CD4-positive, CD25-positive, alpha-beta regulatory T cell (primary cell): Measurements from ENCODE around the gene TMEM259. TPM values are rescaled to one million over a fixed set of nuclear protein-coding genes. Genes with fewer than 3 reads are reported as not detected.

Experiments
- ATAC-seq, 2 donors: fragments of 150-1000 bp; cut with Tn5 transposase; one replicate each; pipeline ENCODE4 v1.10.0; 2021; ENCODE audit warnings: low read depth in 2 of 2, moderate number of reproducible peaks in 2 of 2, moderate library complexity in 1 of 2
- DNase-seq, 3 donors: peaks; one replicate each; pipeline versions ENCODE4 v3.0.0 to v3.0.0-alpha.2; 2012 to 2022; ENCODE audit warnings: mixed read lengths in 1 of 3
- H3K27ac ChIP-seq: one replicate; pipeline ENCODE4 v1.7.0; 2013; ENCODE audit warnings: mild to moderate bottlenecking, low read length; ENCODE audit not compliant: insufficient read depth, poor library complexity, severe bottlenecking
- H3K27me3 ChIP-seq: one replicate; pipeline ENCODE4 v1.7.0; 2013; ENCODE audit warnings: low read length; ENCODE audit not compliant: control insufficient read depth, insufficient read depth
- H3K36me3 ChIP-seq: one replicate; pipeline ENCODE4 v1.7.0; 2013; ENCODE audit warnings: mild to moderate bottlenecking, low read length, moderate library complexity; ENCODE audit not compliant: control insufficient read depth, insufficient read depth
- H3K4me1 ChIP-seq: 2 replicates; pipeline ENCODE4 v1.7.0; 2013; ENCODE audit warnings: mild to moderate bottlenecking, low read length; ENCODE audit not compliant: insufficient read depth, control insufficient read depth, poor library complexity, severe bottlenecking
- H3K4me3 ChIP-seq: one replicate; pipeline ENCODE4 v1.7.0; 2013; ENCODE audit warnings: low read depth, mild to moderate bottlenecking, low read length, moderate library complexity
- H3K9me3 ChIP-seq, 2 experiments: 1 replicate in 1 of 2; 2 replicates in 1 of 2; pipeline ENCODE4 v1.7.0; 2013; ENCODE audit warnings: low read length in 2 of 2, mild to moderate bottlenecking in 1 of 2, moderate library complexity in 1 of 2; ENCODE audit not compliant: control insufficient read depth in 2 of 2
- H3K27ac Mint-ChIP-seq, 3 donors: one replicate each; pipeline ENCODE4 v1.8.0; 2020 to 2022; ENCODE audit warnings: mild to moderate bottlenecking in 3 of 3, mixed read lengths in 3 of 3, moderate library complexity in 2 of 3
- H3K27me3 Mint-ChIP-seq: one replicate; pipeline ENCODE4 v1.8.0; 2022; ENCODE audit warnings: mild to moderate bottlenecking, mixed read lengths
- H3K36me3 Mint-ChIP-seq: one replicate; pipeline ENCODE4 v1.8.0; 2020; ENCODE audit warnings: mixed read lengths
- H3K4me1 Mint-ChIP-seq, 4 donors: one replicate each; pipeline ENCODE4 v1.8.0; 2020 to 2022; ENCODE audit warnings: mixed read lengths in 4 of 4, mild to moderate bottlenecking in 1 of 4
- H3K4me3 Mint-ChIP-seq, 4 donors: one replicate each; pipeline ENCODE4 v1.8.0; 2020 to 2022; ENCODE audit warnings: mild to moderate bottlenecking in 4 of 4, mixed read lengths in 4 of 4, moderate library complexity in 3 of 4
- H3K9me3 Mint-ChIP-seq, 7 donors: one replicate each; pipeline ENCODE4 v1.8.0; 2020 to 2022; ENCODE audit warnings: mixed read lengths in 7 of 7, mild to moderate bottlenecking in 3 of 7, moderate library complexity in 2 of 7
- polyA plus RNA-seq, 4 donors: library from polyadenylated mRNA; unstranded; fragments of 300-500 nt; fragmentation: Illumina TruSeq; gene quantifications; one replicate each; pipeline ENCODE4 v1.2.3, GENCODE V29; 2021
- total RNA-seq: library from RNA; stranded (reverse); gene quantifications from one replicate; pipeline ENCODE4 v1.2.3, GENCODE V29; 2022

TMEM259 gene
- total and polyA plus RNA-seq, 5 donors from 2014 or later = 51.6 to 339 (median 55.1) TPM

DNA sequence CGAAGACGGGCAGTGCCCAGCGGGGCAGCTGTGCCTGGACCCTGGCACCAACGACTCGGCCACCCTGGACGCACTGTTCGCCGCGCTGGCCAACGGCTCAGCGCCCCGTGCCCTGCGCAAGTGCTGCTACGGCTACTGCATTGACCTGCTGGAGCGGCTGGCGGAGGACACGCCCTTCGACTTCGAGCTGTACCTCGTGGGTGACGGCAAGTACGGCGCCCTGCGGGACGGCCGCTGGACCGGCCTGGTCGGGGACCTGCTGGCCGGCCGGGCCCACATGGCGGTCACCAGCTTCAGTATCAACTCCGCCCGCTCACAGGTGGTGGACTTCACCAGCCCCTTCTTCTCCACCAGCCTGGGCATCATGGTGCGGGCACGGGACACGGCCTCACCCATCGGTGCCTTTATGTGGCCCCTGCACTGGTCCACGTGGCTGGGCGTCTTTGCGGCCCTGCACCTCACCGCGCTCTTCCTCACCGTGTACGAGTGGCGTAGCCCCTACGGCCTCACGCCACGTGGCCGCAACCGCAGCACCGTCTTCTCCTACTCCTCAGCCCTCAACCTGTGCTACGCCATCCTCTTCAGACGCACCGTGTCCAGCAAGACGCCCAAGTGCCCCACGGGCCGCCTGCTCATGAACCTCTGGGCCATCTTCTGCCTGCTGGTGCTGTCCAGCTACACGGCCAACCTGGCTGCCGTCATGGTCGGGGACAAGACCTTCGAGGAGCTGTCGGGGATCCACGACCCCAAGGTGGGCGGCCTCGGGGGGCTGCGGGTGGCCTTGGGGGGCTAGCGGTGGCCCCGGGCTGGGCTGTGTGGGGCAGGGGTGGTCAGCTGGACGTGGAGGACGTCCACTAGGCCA, 15.9 kb downstream of the TMEM259 start:
- no peak for ATAC-seq

DNA sequence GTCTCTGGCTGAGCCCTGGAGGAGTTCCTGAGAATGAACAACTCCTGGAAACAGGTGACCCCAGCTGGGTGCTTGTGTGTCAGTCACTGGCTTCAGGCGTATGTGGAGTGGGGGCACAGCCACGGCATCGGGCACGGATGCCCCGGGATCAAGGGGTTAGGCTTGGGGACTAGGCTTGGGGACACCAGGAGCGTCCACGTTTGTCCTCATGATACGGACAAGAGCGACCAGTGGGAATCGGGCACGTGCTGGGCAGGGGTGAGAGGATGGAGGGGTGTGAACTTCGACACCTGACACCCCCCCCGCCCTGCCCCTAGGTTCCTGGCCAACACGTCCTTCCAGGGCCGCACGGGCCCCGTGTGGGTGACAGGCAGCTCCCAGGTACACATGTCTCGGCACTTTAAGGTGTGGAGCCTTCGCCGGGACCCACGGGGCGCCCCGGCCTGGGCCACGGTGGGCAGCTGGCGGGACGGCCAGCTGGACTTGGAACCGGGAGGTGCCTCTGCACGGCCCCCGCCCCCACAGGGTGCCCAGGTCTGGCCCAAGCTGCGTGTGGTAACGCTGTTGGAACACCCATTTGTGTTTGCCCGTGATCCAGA, 16.6 kb downstream of the TMEM259 start:
- no peaks in the 10 kb centered on the region for H3K36me3 ChIP-seq
- H3K4me3 ChIP-seq = no peak overlapping the region
- DNase-seq = no peak
- peaks cover 0 to 11% (median 0%) of the 10 kb centered on the region in 4 donors for H3K4me1 Mint-ChIP-seq
- H3K9me3 ChIP-seq = no peaks in the 10 kb centered on the region
- no peak overlapping the region for H3K27ac Mint-ChIP-seq
- no peak overlapping the region for H3K4me3 Mint-ChIP-seq
- no peak overlapping the region for H3K27ac ChIP-seq
- no peaks in the 10 kb centered on the region for H3K9me3 Mint-ChIP-seq
- peaks cover 13% of the 10 kb centered on the region for H3K4me1 ChIP-seq
- no peaks in the 10 kb centered on the region for H3K36me3 Mint-ChIP-seq
- ATAC-seq = no peak
- peaks cover 16% of the 10 kb centered on the region for H3K27me3 Mint-ChIP-seq
- H3K27me3 ChIP-seq = no peaks in the 10 kb centered on the region

More for the DNA sequence above, 15.9 kb downstream of the TMEM259 start:
- H3K9me3 ChIP-seq = no peaks in the 10 kb centered on the region
- H3K4me3 ChIP-seq = no peak overlapping the region
- Mint-ChIP-seq H3K36me3 (no peaks in the 10 kb centered on the region), H3K9me3 (no peaks in the 10 kb centered on the region), H3K27me3 (peaks cover 10% of the 10 kb centered on the region), H3K27ac (no peak overlapping the region), H3K4me3 (no peak overlapping the region), H3K4me1 (peaks cover 0 to 9% (median 0%) of the 10 kb centered on the region in 4 donors)
- peaks cover 2% of the 10 kb centered on the region for H3K36me3 ChIP-seq
- no peak for DNase-seq
- peaks cover 13% of the 10 kb centered on the region for H3K4me1 ChIP-seq
- H3K27me3 ChIP-seq = no peaks in the 10 kb centered on the region
- H3K27ac ChIP-seq = no peak overlapping the region

DNA sequence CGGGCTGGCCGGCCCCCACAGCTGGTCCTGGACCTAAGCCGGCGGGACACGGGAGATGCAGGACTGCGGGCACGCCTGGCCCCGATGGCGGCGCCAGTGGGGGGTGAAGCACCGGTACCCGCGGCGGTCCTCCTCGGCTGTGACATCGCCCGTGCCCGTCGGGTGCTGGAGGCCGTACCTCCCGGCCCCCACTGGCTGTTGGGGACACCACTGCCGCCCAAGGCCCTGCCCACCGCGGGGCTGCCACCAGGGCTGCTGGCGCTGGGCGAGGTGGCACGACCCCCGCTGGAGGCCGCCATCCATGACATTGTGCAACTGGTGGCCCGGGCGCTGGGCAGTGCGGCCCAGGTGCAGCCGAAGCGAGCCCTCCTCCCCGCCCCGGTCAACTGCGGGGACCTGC, 17.6 kb downstream of the TMEM259 start:
- ATAC-seq = no peak
- H3K9me3 Mint-ChIP-seq = peaks cover 0 to 1% (median 0%) of the 10 kb centered on the region in 7 donors
- no peak overlapping the region for H3K27ac ChIP-seq

DNA sequence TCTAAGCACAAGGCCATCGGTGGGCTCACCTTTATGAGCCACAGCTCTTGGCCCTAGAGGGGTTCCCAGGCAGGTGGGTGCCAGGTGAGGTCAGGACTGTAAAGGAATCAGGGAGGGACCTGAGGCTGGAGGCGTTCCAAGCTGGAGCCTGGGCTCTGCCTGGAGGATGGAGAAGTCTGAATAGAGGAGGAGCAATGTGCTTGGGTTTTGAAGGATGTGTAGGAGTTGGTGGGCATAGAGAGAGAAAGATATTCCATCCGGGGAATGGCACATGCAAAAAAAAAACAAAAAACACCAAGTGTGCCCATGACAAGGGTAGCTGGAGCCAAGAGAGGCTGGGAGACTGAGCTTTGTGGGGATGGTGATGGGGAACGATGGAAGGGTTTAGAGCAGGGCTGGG, 18.3 kb downstream of the TMEM259 start:
- no peaks in the 10 kb centered on the region for H3K9me3 ChIP-seq
- Mint-ChIP-seq H3K36me3 (no peaks in the 10 kb centered on the region), H3K4me1 (peaks cover 0 to 22% (median 0%) of the 10 kb centered on the region in 4 donors), H3K4me3 (no peak overlapping the region), H3K27ac (no peak overlapping the region), H3K9me3 (peaks cover 0 to 1% (median 0%) of the 10 kb centered on the region in 7 donors), H3K27me3 (peaks cover 30% of the 10 kb centered on the region)
- H3K27me3 ChIP-seq = peaks cover 6% of the 10 kb centered on the region
- no peak overlapping the region for H3K27ac ChIP-seq
- H3K4me1 ChIP-seq = peaks cover 13% of the 10 kb centered on the region
- H3K4me3 ChIP-seq = no peak overlapping the region
- no peak for ATAC-seq
- H3K36me3 ChIP-seq = no peaks in the 10 kb centered on the region
- DNase-seq = no peak

More for the DNA sequence above, 17.6 kb downstream of the TMEM259 start:
- no peak for DNase-seq
- no peak overlapping the region for H3K4me3 Mint-ChIP-seq
- H3K36me3 Mint-ChIP-seq = no peaks in the 10 kb centered on the region
- Histone ChIP-seq H3K27me3 (peaks cover 3% of the 10 kb centered on the region), H3K4me3 (no peak overlapping the region), H3K4me1 (peaks cover 13% of the 10 kb centered on the region), H3K36me3 (no peaks in the 10 kb centered on the region), H3K9me3 (no peaks in the 10 kb centered on the region)
- H3K27me3 Mint-ChIP-seq = peaks cover 23% of the 10 kb centered on the region
- H3K4me1 Mint-ChIP-seq = peaks cover 0 to 16% (median 0%) of the 10 kb centered on the region in 4 donors
- no peak overlapping the region for H3K27ac Mint-ChIP-seq

DNA sequence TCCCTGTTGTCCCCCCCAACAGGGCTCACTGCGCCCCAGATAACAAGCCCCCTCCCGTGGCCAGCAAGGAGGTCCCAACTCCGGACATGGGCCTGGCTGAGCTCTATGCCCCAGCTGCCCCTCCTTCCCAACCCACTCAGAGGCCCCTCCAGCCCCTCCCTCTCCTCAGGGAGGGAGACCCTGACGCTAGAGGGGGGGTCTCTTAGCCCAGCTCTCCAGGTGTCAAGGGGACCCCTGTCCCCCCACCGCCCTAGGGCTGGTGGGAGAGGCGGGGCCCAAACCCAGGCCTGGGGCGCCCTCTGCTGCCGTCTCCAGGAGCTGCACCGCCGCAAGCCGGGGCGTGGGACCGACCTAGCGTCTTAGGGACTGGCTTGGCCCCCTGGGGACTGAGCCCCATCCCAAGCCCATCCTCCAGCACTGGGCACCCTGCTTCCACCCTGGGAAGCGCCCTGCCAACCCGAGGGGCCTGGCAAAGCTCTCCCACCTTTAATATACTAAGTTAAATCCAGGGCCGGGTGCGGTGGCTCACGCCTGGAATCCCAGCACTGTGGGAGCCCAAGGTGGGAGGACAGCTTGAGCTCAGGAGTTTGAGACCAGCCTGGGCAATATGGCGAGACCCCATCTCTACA, 19.3 kb downstream of the TMEM259 start:
- DNase-seq = peak; percentile 51 to 66 (median 55)
- H3K9me3 Mint-ChIP-seq = peaks cover 0 to 1% (median 0%) of the 10 kb centered on the region in 7 donors
- H3K4me3 Mint-ChIP-seq = no peak overlapping the region
- H3K4me3 ChIP-seq = no peak overlapping the region
- ATAC-seq = peak; percentile 61 to 62
- peaks cover 6% of the 10 kb centered on the region for H3K27me3 ChIP-seq
- peaks cover 32% of the 10 kb centered on the region for H3K27me3 Mint-ChIP-seq
- H3K9me3 ChIP-seq = no peaks in the 10 kb centered on the region
- peaks cover 0 to 24% (median 0%) of the 10 kb centered on the region in 4 donors for H3K4me1 Mint-ChIP-seq
- no peaks in the 10 kb centered on the region for H3K36me3 ChIP-seq
- H3K4me1 ChIP-seq = peaks cover 15% of the 10 kb centered on the region
- no peak overlapping the region for H3K27ac Mint-ChIP-seq
- H3K36me3 Mint-ChIP-seq = no peaks in the 10 kb centered on the region
- H3K27ac ChIP-seq = no peak overlapping the region

DNA sequence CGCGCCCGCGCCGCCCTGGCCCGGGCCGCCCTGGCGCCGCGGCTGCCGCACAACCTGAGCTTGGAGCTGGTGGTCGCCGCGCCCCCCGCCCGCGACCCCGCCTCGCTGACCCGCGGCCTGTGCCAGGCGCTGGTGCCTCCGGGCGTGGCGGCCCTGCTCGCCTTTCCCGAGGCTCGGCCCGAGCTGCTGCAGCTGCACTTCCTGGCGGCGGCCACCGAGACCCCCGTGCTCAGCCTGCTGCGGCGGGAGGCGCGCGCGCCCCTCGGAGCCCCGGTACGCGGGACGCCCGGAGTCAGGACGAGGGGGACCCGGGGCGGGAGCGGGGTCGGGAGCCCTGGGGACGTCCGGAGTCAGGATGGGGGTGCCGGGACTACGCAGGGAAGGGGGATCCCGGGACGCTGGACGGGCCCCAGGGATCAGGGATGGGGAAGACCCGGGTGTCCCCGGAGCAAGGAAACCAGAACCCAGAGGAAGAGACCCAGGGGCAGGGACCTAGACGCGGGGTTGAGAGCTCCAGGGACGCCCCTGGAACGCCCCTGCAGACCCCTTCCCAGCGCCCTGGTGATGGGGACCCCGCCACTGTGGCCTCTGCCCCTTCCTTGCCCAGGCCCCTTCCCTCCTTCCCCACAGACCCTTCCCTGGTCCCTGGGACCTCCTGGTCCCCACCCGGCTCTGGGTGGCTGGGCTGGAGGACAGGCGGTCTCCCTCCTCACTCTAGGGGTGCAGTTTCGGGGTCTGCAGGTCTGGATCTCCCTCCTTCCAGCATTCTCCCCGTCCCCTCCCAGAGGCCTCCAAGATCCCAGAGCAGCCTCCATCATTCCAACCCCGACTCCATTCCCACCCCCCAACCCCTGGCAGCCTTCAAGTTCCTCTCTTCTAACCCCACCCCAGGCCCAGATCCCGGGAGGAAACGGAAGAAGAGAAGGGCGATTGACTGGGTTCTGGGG, 20.1 kb downstream of the TMEM259 start:
- H3K27me3 ChIP-seq = peaks cover 6% of the 10 kb centered on the region
- peaks cover 23% of the 10 kb centered on the region for H3K4me1 ChIP-seq
- peak overlapping the region in 1 of 3 donors; percentile 5 for H3K27ac Mint-ChIP-seq

DNA sequence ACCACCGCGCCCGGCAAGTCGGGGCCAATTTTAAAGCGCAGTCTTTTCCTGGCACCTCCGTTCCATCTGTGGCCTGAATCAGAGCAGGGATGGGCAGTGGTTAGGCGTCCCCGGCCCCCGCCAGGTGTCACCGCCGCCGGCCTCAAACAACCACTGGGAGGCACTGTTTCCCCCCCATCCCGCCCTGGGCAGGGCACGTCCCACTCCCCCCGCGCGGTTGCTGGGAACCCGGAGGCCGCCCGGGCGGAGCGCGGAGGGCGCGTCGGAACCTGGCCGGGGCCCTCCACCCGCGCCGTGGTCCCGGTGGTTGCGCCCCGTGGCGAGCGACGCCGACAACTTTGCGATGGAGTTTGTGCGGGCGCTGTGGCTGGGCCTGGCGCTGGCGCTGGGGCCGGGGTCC, 20.8 kb downstream of the TMEM259 start, which contains the start of gene GRIN3B:
Gene GRIN3B, plus strand, starts transcription at position 325 of the 400 bp plus-strand sequence. Its CDS starts 19 bp downstream, at position 344.
- ATAC-seq (peak in 1 of 2 donors; percentile 28), DNase-seq (peak; percentile 38 to 57 (median 40))
- H3K9me3 Mint-ChIP-seq = peaks cover 0 to 2% (median 0%) of the 10 kb centered on the region in 7 donors
- H3K4me3 Mint-ChIP-seq = peak within 1 kb of the TSS in 3 of 4 donors; percentile 15 to 76 (median 73)
- Histone ChIP-seq H3K36me3 (no peaks in the 10 kb centered on the region), H3K9me3 (no peaks in the 10 kb centered on the region), H3K27me3 (peaks cover 6% of the 10 kb centered on the region), H3K27ac (no peak within 1 kb of the TSS), H3K4me1 (peaks cover 25% of the 10 kb centered on the region), H3K4me3 (no peak within 1 kb of the TSS)
- no peaks in the 10 kb centered on the region for H3K36me3 Mint-ChIP-seq
- peaks cover 0 to 27% (median 1%) of the 10 kb centered on the region in 4 donors for H3K4me1 Mint-ChIP-seq
- peak within 1 kb of the TSS in 2 of 3 donors; percentile 5 to 35 for H3K27ac Mint-ChIP-seq
- H3K27me3 Mint-ChIP-seq = peaks cover 37% of the 10 kb centered on the region

More for the DNA sequence above, 20.1 kb downstream of the TMEM259 start:
- Histone ChIP-seq H3K4me3 (no peak overlapping the region), H3K36me3 (no peaks in the 10 kb centered on the region), H3K27ac (no peak overlapping the region), H3K9me3 (no peaks in the 10 kb centered on the region)
- H3K27me3 Mint-ChIP-seq = peaks cover 37% of the 10 kb centered on the region
- peaks cover 0 to 2% (median 0%) of the 10 kb centered on the region in 7 donors for H3K9me3 Mint-ChIP-seq
- peaks cover 0 to 29% (median 1%) of the 10 kb centered on the region in 4 donors for H3K4me1 Mint-ChIP-seq
- H3K36me3 Mint-ChIP-seq = no peaks in the 10 kb centered on the region
- peak overlapping the region in 1 of 4 donors; percentile 15 for H3K4me3 Mint-ChIP-seq
- ATAC-seq (no peak), DNase-seq (no peak)
